Neural progenitor cell (in vitro differentiated cells): Measurements from ENCODE around the gene SH3PXD2B.

Experiments
- CTCF ChIP-seq: fragments of 200-600 bp; sonication (generic); IDR thresholded peaks from 2 replicates; pipeline ENCODE4 v1.5.1; 2017; ENCODE audit warnings: antibody characterized with exemption, mild to moderate bottlenecking
- EZH2 ChIP-seq: fragments of 200-600 bp; sonication (generic); IDR thresholded peaks from 2 replicates; pipeline ENCODE4 v1.6.1; 2017; ENCODE audit warnings: antibody characterized with exemption, mild to moderate bottlenecking, moderate library complexity

GRCh38 chr5:172343741-172344140 is 110.6 kb downstream of the SH3PXD2B start:
- no peak for TF ChIP-seq CTCF
- TF ChIP-seq EZH2, result no peak
